Mesenchymal stem cell (in vitro differentiated cells and primary cell): ENCODE measurements around the gene PIK3R2.

Experiments used
- DNase-seq: peaks from one replicate; pipeline ENCODE4 v3.0.0-alpha.2; 2013
- H2AFZ ChIP-seq: one replicate; pipeline ENCODE4 v1.6.1; 2013; ENCODE audit warnings: low read depth, mild to moderate bottlenecking, control low read depth, inconsistent platforms, low read length, moderate library complexity
- H2AK5ac ChIP-seq: 2 replicates; pipeline ENCODE4 v1.6.1; 2013; ENCODE audit warnings: low read length, moderate library complexity, mild to moderate bottlenecking, inconsistent platforms; ENCODE audit not compliant: severe bottlenecking
- H2BK120ac ChIP-seq: one replicate; pipeline ENCODE4 v1.6.1; 2013; ENCODE audit warnings: low read depth, mild to moderate bottlenecking, inconsistent platforms, low read length, moderate library complexity
- H2BK12ac ChIP-seq, 2 experiments: one replicate each; pipeline ENCODE4 v1.6.1; 2013; ENCODE audit warnings: inconsistent platforms in 2 of 2, low read length in 2 of 2, mild to moderate bottlenecking in 2 of 2, moderate library complexity in 2 of 2, control low read depth in 1 of 2
- H2BK15ac ChIP-seq: one replicate; pipeline ENCODE4 v1.6.1; 2013; ENCODE audit warnings: mild to moderate bottlenecking, low read depth, inconsistent platforms; ENCODE audit not compliant: poor library complexity, severe bottlenecking
- H2BK5ac ChIP-seq: 2 replicates; pipeline ENCODE4 v1.6.1; 2013; ENCODE audit warnings: low read depth, mild to moderate bottlenecking, low read length, control low read depth, inconsistent platforms; ENCODE audit not compliant: poor library complexity, severe bottlenecking
- H3K14ac ChIP-seq, 2 experiments: one replicate each; pipeline ENCODE4 v1.6.1; 2013; ENCODE audit warnings: inconsistent platforms in 2 of 2, low read length in 2 of 2, control low read depth in 1 of 2, mild to moderate bottlenecking in 1 of 2, moderate library complexity in 1 of 2
- H3K18ac ChIP-seq, 2 experiments: one replicate each; pipeline ENCODE4 v1.6.1; 2013; ENCODE audit warnings: inconsistent platforms in 2 of 2, low read length in 2 of 2, control low read depth in 1 of 2, low read depth in 1 of 2, mild to moderate bottlenecking in 1 of 2
- H3K23ac ChIP-seq, 2 experiments: one replicate each; pipeline ENCODE4 v1.6.1; 2013; ENCODE audit warnings: inconsistent platforms in 2 of 2, low read length in 2 of 2, mild to moderate bottlenecking in 2 of 2, moderate library complexity in 2 of 2, control low read depth in 1 of 2
- H3K27ac ChIP-seq: 2 replicates; pipeline ENCODE4 v1.5.1; 2013; ENCODE audit warnings: mild to moderate bottlenecking, moderate library complexity, low read length, control low read depth, inconsistent platforms; ENCODE audit not compliant: poor library complexity, severe bottlenecking
- H3K27me3 ChIP-seq, 2 experiments: 2 replicates each; pipeline versions ENCODE4 v1.6.1 to v1.7.0; 2013; ENCODE audit warnings: low read length in 2 of 2, mild to moderate bottlenecking in 2 of 2, moderate library complexity in 2 of 2, control low read depth in 1 of 2, inconsistent platforms in 1 of 2; ENCODE audit not compliant: control insufficient read depth in 1 of 2, insufficient read depth in 1 of 2
- H3K36me3 ChIP-seq, 2 experiments: 2 replicates each; pipeline versions ENCODE4 v1.6.1 to v1.7.0; 2013; ENCODE audit warnings: low read length in 2 of 2, control low read depth in 1 of 2, inconsistent platforms in 1 of 2, low read depth in 1 of 2, mild to moderate bottlenecking in 1 of 2; ENCODE audit not compliant: insufficient read depth in 2 of 2, control insufficient read depth in 1 of 2
- H3K4ac ChIP-seq, 2 experiments: one replicate each; pipeline ENCODE4 v1.6.1; 2013; ENCODE audit warnings: inconsistent platforms in 2 of 2, low read length in 2 of 2, mild to moderate bottlenecking in 2 of 2, moderate library complexity in 2 of 2, control low read depth in 1 of 2, low read depth in 1 of 2
- H3K4me1 ChIP-seq: 2 replicates; pipeline ENCODE4 v1.6.1; 2013; ENCODE audit warnings: low read depth, low read length, control low read depth; ENCODE audit not compliant: control insufficient read depth, insufficient read depth
- H3K4me2 ChIP-seq: 2 replicates; pipeline ENCODE4 v1.6.1; 2013; ENCODE audit warnings: low read length, mild to moderate bottlenecking, inconsistent platforms; ENCODE audit not compliant: poor library complexity, severe bottlenecking
- H3K4me3 ChIP-seq, 2 experiments: 2 replicates each; pipeline versions ENCODE4 v1.5.1 to v1.7.0; 2013; ENCODE audit warnings: low read length in 2 of 2, mild to moderate bottlenecking in 2 of 2, control low read depth in 1 of 2, low read depth in 1 of 2; ENCODE audit not compliant: insufficient read depth in 1 of 2
- H3K79me1 ChIP-seq: replicated peaks from 2 replicates; pipeline ENCODE4 v1.6.1; 2013; ENCODE audit warnings: mild to moderate bottlenecking, control low read depth, low read length, inconsistent platforms; ENCODE audit not compliant: poor library complexity, severe bottlenecking
- H3K9ac ChIP-seq: 2 replicates; pipeline ENCODE4 v1.7.0; 2013; ENCODE audit warnings: mild to moderate bottlenecking, low read length, moderate library complexity
- H3K9me3 ChIP-seq: 2 replicates; pipeline ENCODE4 v1.7.0; 2013; ENCODE audit warnings: mild to moderate bottlenecking, low read length; ENCODE audit not compliant: control insufficient read depth
- H4K8ac ChIP-seq: one replicate; pipeline ENCODE4 v1.6.1; 2013; ENCODE audit warnings: inconsistent platforms, mild to moderate bottlenecking, low read length, moderate library complexity
- H4K91ac ChIP-seq: one replicate; pipeline ENCODE4 v1.6.1; 2013; ENCODE audit warnings: mild to moderate bottlenecking, low read length, inconsistent platforms
- WGBS: methylation state at CpG from one replicate; pipeline ENCODE4 v1.1.7; 2013; ENCODE audit warnings: mixed read lengths; 5-methylcytosine and 5-hydroxymethylcytosine counted together

The PIK3R2 gene

DNA sequence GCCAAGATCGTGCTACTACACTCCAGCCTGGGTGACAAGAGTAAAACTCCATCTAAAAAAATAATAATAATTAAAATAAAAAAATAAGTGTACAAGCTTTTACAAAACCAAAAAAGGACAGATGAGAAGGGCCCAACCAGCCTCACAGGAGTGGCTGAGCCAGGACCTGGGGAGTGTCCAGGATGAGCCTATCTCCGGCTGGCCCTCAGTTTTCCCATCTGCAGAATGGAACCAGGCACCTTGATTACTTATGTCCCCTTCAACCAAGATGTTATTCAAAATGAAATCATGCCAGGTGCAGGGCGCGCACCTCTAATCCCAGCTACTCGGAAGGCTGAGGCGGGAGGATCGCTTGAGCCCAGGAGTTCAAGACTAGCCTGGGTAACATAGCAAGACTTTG lies 11.1 kb downstream of the PIK3R2 start:
- H3K27me3 ChIP-seq: no peaks in the 10 kb centered on the region
- no peak overlapping the region for H4K91ac ChIP-seq
- no peak overlapping the region for H3K23ac ChIP-seq
- no peak overlapping the region for H3K18ac ChIP-seq
- H2BK120ac ChIP-seq: no peak overlapping the region
- no peak overlapping the region for H4K8ac ChIP-seq
- no peaks in the 10 kb centered on the region for H3K9me3 ChIP-seq
- no peak overlapping the region for H2BK15ac ChIP-seq
- H3K27ac ChIP-seq: no peak overlapping the region
- H3K9ac ChIP-seq: no peak overlapping the region
- no peak overlapping the region for H3K4me3 ChIP-seq
- WGBS: 100% methylated on average over 6 of the region's 7 CpGs
- no peak overlapping the region for H2BK5ac ChIP-seq
- H3K79me1 ChIP-seq: peaks cover 28% of the 10 kb centered on the region
- DNase-seq: no peak
- no peak overlapping the region for H3K4ac ChIP-seq
- no peak overlapping the region for H3K4me2 ChIP-seq
- no peak overlapping the region for H2BK12ac ChIP-seq
- H3K36me3 ChIP-seq: peaks cover 65 to 81% of the 10 kb centered on the region in 2 experiments
- H3K14ac ChIP-seq: no peak overlapping the region
- no peak overlapping the region for H2AK5ac ChIP-seq
- no peak overlapping the region for H2AFZ ChIP-seq
- peaks cover 12% of the 10 kb centered on the region for H3K4me1 ChIP-seq

DNA sequence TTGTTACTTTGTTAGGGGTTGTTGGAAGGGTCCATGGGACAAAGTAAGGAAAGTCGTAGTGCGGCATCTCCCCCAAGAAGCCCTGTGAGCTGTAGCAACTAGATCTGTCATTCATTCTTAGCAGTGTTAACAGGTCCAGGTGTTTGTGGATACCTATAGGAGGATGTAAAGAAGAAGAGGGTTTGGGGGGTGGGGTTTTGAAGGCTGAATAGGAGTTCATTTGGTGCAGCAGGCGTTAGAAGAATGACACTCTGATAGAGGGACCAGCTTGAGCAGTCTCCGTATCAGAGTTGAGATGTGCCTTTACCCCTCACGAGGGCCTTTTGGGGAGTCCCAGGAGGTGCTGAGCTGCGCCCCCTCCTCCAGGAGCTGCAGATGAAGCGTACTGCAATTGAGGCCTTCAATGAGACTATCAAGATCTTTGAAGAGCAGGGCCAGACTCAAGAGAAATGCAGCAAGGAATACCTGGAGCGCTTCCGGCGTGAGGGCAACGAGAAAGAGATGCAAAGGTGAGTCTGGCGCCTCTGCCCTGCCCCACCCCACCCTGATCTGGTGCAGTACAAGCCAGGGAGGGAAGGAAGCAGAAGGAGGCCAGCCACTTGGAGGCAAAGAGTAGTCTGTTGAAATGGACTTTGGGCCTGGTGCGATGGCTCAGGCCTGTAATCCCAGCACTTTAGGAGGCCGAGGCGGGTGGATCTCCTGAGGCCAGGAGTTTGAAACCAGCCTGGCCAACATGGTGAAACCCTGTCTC lies 13.0 kb downstream of the PIK3R2 start:
- 97% methylated on average over 15 of the region's 15 CpGs for WGBS

GRCh38 chr19:18167011-18167410 lies 14.0 kb downstream of the PIK3R2 start:
- H3K9ac ChIP-seq: no peak overlapping the region
- H3K4me3 ChIP-seq: no peak overlapping the region
- H3K18ac ChIP-seq: no peak overlapping the region
- no peak overlapping the region for H2BK12ac ChIP-seq
- no peak overlapping the region for H3K23ac ChIP-seq
- H3K79me1 ChIP-seq: peaks cover 15% of the 10 kb centered on the region
- H3K27ac ChIP-seq: no peak overlapping the region
- no peak overlapping the region for H3K4ac ChIP-seq
- H3K9me3 ChIP-seq: no peaks in the 10 kb centered on the region
- no peak overlapping the region for H2BK5ac ChIP-seq
- H4K91ac ChIP-seq: no peak overlapping the region
- no peak overlapping the region for H2BK120ac ChIP-seq
- no peaks in the 10 kb centered on the region for H3K4me1 ChIP-seq
- no peak overlapping the region for H3K4me2 ChIP-seq
- H2AK5ac ChIP-seq: no peak overlapping the region
- 95% methylated on average over 21 of the region's 21 CpGs for WGBS
- H3K36me3 ChIP-seq: peaks cover 62 to 91% of the 10 kb centered on the region in 2 experiments
- no peak overlapping the region for H2AFZ ChIP-seq
- no peak overlapping the region for H3K14ac ChIP-seq
- no peak overlapping the region for H2BK15ac ChIP-seq
- no peak for DNase-seq
- H3K27me3 ChIP-seq: no peaks in the 10 kb centered on the region
- H4K8ac ChIP-seq: no peak overlapping the region

More for the DNA sequence above, 13.0 kb downstream of the PIK3R2 start:
- Histone ChIP-seq H3K4ac (no peak overlapping the region), H2BK15ac (no peak overlapping the region), H3K27ac (no peak overlapping the region), H2BK12ac (no peak overlapping the region), H4K8ac (no peak overlapping the region), H2BK5ac (no peak overlapping the region), H3K14ac (no peak overlapping the region), H4K91ac (no peak overlapping the region), H2AFZ (no peak overlapping the region), H3K27me3 (no peaks in the 10 kb centered on the region), H3K4me1 (peaks cover 8% of the 10 kb centered on the region), H3K23ac (no peak overlapping the region), H3K9ac (no peak overlapping the region), H3K36me3 (peaks cover 65 to 90% of the 10 kb centered on the region in 2 experiments), H3K18ac (no peak overlapping the region), H3K4me2 (no peak overlapping the region), H3K4me3 (no peak overlapping the region), H3K79me1 (peaks cover 21% of the 10 kb centered on the region), H3K9me3 (no peaks in the 10 kb centered on the region), H2BK120ac (no peak overlapping the region), H2AK5ac (no peak overlapping the region)
- no peak for DNase-seq

DNA sequence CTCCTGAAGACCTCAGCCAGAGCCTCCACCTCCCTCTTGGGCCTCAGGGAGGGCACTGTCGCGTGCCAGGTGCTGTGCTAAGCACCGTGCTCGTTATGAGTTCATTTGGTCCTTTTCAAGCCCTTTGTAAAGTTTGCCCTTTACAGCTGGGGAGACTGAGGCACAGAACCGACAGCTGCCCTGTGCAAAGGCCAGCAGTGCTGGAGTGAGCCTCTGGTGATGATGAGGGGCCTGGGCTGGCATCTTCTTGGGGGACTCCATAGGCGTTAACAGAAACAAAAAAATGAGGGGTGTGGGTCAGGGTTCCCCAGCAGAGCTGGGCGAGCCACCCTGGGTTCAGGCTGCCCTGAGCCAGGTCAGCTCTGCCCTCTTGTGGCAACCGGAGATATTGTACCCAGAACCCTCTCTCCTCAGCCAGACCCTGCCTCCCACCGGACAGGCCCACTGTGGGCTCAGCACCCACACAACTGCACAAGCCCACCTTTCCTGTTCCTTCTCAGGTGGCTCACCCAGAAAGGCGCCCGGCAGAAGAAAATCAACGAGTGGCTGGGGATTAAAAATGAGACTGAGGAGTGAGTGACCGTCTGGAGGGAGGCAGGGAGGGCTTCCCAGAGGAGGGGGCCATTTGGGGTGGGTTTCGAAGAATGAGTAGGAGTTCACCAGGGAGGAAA lies 15.1 kb downstream of the PIK3R2 start:
- Histone ChIP-seq H3K27ac (no peak overlapping the region), H3K27me3 (no peaks in the 10 kb centered on the region), H3K4ac (no peak overlapping the region), H3K18ac (no peak overlapping the region), H3K14ac (no peak overlapping the region), H2BK15ac (no peak overlapping the region), H2BK12ac (no peak overlapping the region), H3K4me2 (no peak overlapping the region), H3K9me3 (no peaks in the 10 kb centered on the region), H3K4me1 (peaks cover 2% of the 10 kb centered on the region), H3K9ac (no peak overlapping the region), H2AK5ac (no peak overlapping the region), H3K4me3 (no peak overlapping the region), H3K23ac (no peak overlapping the region), H4K91ac (no peak overlapping the region), H2AFZ (no peak overlapping the region), H3K36me3 (peaks cover 52 to 83% of the 10 kb centered on the region in 2 experiments), H2BK5ac (no peak overlapping the region), H2BK120ac (no peak overlapping the region), H3K79me1 (peaks cover 10% of the 10 kb centered on the region), H4K8ac (no peak overlapping the region)
- 76% methylated on average over 12 of the region's 14 CpGs for WGBS
- DNase-seq: peak; percentile 47
